ENCODE measurements around the gene MBTD1.
"Not testable (repeated sequence)": the region's sequence is repeated elsewhere in the genome, so short reads cannot be mapped to it uniquely, and the experiment has no call there.

Gene MBTD1

DNA sequence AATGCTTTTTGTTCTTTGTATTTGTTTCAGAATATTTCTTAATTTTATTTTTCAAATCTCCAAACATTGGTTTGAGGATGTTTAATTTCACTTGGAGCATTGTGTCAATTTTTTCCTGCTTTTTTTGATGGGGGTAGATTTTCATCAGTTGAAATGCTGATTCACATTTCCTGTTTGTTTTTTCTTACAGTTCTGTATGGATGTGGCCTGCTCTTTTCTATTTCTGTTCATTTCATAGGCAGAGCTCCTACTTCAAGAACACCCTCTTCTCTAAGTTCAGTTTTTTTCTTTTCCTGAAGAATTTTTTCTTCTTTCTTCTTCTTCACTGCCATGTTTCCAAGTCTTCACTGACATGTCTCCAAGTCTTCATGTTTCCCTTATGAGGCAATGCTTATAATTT, 8.8 kb downstream of the MBTD1 start:
- DNase-seq, result no peak

GRCh38 chr17:51250314-51250840, 9.5 kb downstream of the MBTD1 start:
- no peak for DNase-seq

DNA sequence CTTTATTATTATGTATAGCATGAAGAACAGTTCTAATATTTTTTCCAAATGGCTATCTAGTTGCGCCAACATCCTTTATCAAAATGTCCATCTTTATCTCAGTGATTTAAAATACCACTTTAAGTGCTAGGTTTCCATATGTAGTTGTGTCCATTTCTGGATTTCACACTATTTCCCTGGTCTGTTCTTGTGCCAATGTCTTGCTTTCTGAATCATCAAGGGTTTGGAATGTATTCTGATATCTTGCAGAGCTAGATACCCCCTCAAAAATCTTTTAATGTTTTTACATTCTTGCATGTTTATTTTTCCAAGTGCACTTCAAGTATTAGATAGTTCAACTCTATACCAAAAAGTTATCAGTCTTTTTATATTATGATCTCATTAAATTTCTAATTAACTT, 14.3 kb downstream of the MBTD1 start:
- DNase-seq, result no peak

DNA sequence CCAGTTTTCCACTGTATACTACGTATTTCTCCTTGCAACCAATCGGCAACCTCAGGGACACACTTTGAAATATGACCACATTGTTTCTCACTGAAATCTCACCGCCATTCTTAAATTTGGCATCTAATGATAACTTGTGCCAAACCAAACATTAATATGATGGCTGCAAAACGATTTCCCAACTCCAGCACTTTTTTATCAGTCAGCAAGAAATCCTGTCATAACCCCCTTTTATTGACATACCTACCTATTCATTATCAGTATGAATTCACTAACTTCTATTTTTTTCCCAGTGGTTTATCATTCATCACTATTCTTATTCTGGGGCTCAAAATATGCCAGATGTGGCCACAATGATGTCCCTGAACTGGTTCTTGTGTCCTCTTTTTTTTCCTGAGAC, 15.8 kb downstream of the MBTD1 start:
- DNase-seq, result no peak

GRCh38 chr17:51240275-51240674, 19.6 kb downstream of the MBTD1 start:
- DNase-seq, result no peak

- no peak for DNase-seq
Observed at GRCh38 chr17:51238255-51238887, 21.5 kb downstream of the MBTD1 start.

DNA sequence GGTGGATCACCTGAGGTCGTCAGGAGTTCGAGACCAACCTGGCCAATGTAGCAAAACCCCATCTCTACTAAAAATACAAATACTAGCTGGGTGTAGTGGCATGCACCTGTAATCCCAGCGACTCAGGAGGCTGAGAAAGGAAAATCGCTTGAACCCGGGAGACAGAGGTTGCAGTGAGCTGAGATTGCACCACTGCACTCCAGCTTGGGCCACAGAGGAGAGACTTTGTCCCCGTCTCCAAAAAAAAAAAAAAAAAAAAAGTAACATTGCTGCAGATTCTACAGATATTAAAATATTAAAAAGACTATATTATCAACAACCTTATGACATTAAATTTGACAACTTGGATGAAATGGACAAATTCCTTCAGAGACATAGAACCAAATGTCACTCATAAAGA, 25.7 kb downstream of the MBTD1 start:
- DNase-seq, result no peak

- DNase-seq, result no peak
Observed at GRCh38 chr17:51231999-51232398, 27.9 kb downstream of the MBTD1 start.

GRCh38 chr17:51230306-51230705, 29.5 kb downstream of the MBTD1 start:
- DNase-seq, result no peak

- no peak for DNase-seq
Observed at GRCh38 chr17:51229889-51230288, 30.0 kb downstream of the MBTD1 start.

- DNase-seq, result no peak
Observed at GRCh38 chr17:51228161-51228560, 31.7 kb downstream of the MBTD1 start.

GRCh38 chr17:51225523-51225922, 34.3 kb downstream of the MBTD1 start:
- not testable (repeated sequence) for DNase-seq

GRCh38 chr17:51224402-51225262, 35.2 kb downstream of the MBTD1 start:
- no peak for DNase-seq

DNA sequence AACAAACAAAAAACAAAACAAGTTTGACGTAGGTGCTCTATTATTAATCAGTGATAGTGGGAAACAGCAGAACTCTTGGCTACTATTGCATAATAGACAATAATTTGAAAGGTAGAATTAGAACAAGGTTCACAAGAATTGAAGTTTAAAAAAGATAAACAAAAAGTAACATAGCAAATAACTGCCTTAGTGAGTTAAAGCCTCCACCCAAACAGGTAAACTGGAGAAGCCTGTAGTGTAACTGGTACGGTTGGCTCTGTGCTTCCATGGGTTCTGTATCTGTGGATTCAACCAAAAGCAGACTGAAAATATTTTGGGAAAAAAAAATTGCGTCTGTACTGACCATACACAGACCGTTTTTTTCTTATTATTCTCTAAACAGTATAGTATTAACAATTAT, 38.5 kb downstream of the MBTD1 start:
- DNase-seq, result no peak

- no peak for DNase-seq
Observed at GRCh38 chr17:51217946-51218345, 41.9 kb downstream of the MBTD1 start.

DNA sequence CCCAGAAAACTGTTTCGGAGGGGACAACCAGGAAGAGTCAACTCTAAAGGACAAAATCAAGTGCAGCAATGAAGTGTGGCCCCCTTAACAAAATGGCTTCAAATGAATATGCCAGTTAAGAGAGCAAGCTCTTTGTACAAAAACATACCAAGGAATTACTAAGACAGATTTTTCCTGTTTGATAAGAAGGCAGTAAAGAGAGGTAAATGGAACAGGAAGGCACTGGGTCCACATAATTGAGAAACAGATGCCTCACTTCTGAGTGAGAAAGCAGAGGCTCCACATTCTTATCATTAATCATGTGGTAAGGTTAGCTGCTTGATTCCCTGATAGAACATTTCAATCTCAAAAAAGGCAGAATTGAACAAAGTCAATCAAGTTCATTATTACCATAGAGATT, 44.9 kb downstream of the MBTD1 start:
- DNase-seq, result no peak

- DNase-seq, result no peak
Observed at GRCh38 chr17:51203838-51204237, 56.0 kb downstream of the MBTD1 start.

DNA sequence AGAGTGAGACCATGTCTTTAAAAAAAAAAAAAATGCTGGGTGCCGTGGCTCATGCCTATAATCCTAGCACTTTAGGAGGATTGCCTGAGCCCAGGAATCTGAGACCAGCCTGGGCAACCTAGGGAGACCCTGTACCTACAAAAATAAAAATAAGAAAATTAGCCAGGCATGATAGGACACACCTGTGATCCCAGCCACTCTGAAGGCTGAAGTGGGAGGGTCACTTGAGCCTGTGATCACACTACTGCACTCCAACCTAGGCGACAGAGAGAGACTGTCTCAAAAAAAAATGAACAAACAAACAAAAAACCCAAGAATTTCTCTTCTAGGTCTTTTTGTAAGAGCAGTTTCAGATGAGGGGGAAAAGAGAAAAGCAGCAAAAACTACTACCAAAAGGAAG, 59.0 kb downstream of the MBTD1 start:
- DNase-seq, result no peak

- DNase-seq, result no peak
Observed at GRCh38 chr17:51200295-51200694, 59.6 kb downstream of the MBTD1 start.

- no peak for DNase-seq
Observed at GRCh38 chr17:51197754-51198153, 62.1 kb downstream of the MBTD1 start.

GRCh38 chr17:51191895-51192294, 68.0 kb downstream of the MBTD1 start:
- no peak for DNase-seq

DNA sequence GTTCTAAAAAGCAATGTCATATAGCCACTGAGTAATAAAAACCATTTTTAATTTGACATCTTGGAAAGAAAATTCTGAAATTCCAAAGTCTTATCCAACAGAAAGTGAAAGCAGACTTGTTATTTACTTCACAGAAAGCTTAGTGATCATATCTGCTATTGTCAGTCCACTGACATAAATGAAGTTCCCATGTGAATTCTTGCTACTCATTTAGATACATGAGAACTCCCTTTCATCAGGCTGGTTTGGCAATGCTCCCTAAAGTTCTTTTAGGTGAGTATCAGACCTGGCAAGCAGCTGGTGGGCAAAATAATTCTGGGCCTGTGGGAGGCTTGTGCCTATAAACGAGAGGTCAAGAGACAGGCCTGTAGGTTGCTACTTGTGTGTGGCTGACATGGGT, 70.2 kb downstream of the MBTD1 start:
- DNase-seq, result no peak

GRCh38 chr17:51189162-51189561, 70.7 kb downstream of the MBTD1 start:
- DNase-seq, result no peak

- no peak for DNase-seq
Observed at GRCh38 chr17:51188271-51188833, 71.5 kb downstream of the MBTD1 start.

Measured in 8988T (cell line).